ENCODE data around the gene ASS1. TPM values are rescaled to one million over a fixed set of nuclear protein-coding genes. Genes with fewer than 3 reads are reported as not detected.

ASS1 gene
- total and polyA plus RNA-seq, 2 of the 13 experiments (the other 11 are each of a cell fraction or from before 2014, with no cell fraction given): 77.6 to 122 TPM

DNA sequence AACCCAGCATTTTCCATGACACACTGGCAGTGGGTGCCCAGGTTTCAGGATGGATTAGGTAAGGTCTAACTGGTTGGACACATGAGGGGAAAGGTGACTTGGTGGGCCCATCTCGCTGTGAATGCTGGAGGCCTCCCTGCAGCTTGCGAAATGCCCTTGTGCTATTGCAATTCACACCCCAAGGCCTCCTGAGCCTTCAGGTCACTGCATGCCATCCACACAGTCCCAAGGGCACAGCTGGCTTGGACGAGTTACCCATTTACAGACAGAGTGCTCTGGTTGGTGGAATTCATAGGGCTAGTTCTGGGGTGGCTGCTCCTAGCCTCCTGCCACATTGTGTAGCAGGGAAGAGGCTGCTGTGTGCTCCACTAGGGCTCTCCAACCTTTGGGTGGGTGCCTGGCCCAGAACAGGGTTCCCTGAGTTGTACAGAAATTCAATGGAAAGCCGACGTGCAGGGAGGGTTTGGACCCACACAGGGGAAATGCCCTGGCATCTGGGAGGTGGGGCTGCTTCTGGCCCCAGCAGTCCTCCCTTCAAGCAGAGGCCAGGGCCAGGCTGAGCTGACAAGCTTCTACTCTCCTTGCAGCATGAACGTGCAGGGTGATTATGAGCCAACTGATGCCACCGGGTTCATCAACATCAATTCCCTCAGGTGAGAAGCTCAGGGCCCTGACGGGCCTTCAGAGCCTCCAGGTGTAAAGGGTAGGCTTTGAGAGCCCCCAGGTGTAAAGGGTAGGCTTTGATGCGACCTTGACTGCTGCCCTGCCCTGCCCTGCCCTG, 54.3 kb downstream of the ASS1 start (continued):
- TF ChIP-seq, protein P1, sequence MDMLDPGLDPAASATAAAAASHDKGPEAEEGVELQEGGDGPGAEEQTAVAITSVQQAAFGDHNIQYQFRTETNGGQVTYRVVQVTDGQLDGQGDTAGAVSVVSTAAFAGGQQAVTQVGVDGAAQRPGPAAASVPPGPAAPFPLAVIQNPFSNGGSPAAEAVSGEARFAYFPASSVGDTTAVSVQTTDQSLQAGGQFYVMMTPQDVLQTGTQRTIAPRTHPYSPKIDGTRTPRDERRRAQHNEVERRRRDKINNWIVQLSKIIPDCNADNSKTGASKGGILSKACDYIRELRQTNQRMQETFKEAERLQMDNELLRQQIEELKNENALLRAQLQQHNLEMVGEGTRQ (IDR thresholded peaks at IDR 0.05; ENCODE audit: low read depth, low read length): no peak
- TF ChIP-seq, protein P1 (CRISPR knock-in tag; IDR thresholded peaks at IDR 0.05; ENCODE audit: borderline replicate concordance): no peak; the same call in 1 of the 2 replicates
- peak; percentile 48 for TF ChIP-seq PHF8 (CRISPR knock-in tag; IDR thresholded peaks at IDR 0.05)
- TF ChIP-seq, protein P2, sequence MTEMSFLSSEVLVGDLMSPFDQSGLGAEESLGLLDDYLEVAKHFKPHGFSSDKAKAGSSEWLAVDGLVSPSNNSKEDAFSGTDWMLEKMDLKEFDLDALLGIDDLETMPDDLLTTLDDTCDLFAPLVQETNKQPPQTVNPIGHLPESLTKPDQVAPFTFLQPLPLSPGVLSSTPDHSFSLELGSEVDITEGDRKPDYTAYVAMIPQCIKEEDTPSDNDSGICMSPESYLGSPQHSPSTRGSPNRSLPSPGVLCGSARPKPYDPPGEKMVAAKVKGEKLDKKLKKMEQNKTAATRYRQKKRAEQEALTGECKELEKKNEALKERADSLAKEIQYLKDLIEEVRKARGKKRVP (CRISPR knock-in tag; IDR thresholded peaks at IDR 0.05): peak in 1 of 2 experiments; percentile 99; a peak in 3 of 4 replicates
- peak; percentile 92 for TF ChIP-seq MXD4 (CRISPR knock-in tag; IDR thresholded peaks at IDR 0.05)
- TF ChIP-seq, protein P3, sequence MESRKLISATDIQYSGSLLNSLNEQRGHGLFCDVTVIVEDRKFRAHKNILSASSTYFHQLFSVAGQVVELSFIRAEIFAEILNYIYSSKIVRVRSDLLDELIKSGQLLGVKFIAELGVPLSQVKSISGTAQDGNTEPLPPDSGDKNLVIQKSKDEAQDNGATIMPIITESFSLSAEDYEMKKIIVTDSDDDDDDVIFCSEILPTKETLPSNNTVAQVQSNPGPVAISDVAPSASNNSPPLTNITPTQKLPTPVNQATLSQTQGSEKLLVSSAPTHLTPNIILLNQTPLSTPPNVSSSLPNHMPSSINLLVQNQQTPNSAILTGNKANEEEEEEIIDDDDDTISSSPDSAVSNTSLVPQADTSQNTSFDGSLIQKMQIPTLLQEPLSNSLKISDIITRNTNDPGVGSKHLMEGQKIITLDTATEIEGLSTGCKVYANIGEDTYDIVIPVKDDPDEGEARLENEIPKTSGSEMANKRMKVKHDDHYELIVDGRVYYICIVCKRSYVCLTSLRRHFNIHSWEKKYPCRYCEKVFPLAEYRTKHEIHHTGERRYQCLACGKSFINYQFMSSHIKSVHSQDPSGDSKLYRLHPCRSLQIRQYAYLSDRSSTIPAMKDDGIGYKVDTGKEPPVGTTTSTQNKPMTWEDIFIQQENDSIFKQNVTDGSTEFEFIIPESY (CRISPR knock-in tag; IDR thresholded peaks at IDR 0.05): peak; percentile 3; the same call in 1 of the 2 replicates
- 0 out of 2 replicates have a peak, but pooled peaks have one; percentile 23 for TF ChIP-seq MEIS2 (CRISPR knock-in tag; IDR thresholded peaks at IDR 0.05)
- TF ChIP-seq ZNF138 (CRISPR knock-in tag; IDR thresholded peaks at IDR 0.05; ENCODE audit: low read depth): 0 out of 2 replicates have a peak, but pooled peaks have one; percentile 38
- TF ChIP-seq NR2F6 (IDR thresholded peaks at IDR 0.05): peak; percentile 81
- peak; percentile 91 for TF ChIP-seq NR2F6 (CRISPR knock-in tag; IDR thresholded peaks at IDR 0.05)
- TF ChIP-seq ZSCAN20 (CRISPR knock-in tag; IDR thresholded peaks at IDR 0.05; ENCODE audit: borderline replicate concordance): no peak; the same call in 1 of the 2 replicates
- TF ChIP-seq REL (CRISPR knock-in tag; conservative IDR thresholded peaks at IDR 0.05): no peak; the same call in 1 of the 2 replicates
- TF ChIP-seq DMAP1 (CRISPR knock-in tag; IDR thresholded peaks at IDR 0.05): peak; percentile 71
- TF ChIP-seq FOXP1 (IDR thresholded peaks at IDR 0.05): no peak
- TF ChIP-seq FOXP1 (CRISPR knock-in tag; IDR thresholded peaks at IDR 0.05): peak; percentile 63
- TF ChIP-seq JUND (CRISPR knock-in tag; IDR thresholded peaks at IDR 0.05): peak; percentile 60
- TF ChIP-seq SMAD9 (CRISPR knock-in tag; IDR thresholded peaks at IDR 0.05): no peak
- peak; percentile 72; the same call in 1 of the 2 replicates for TF ChIP-seq ZNF737 (CRISPR knock-in tag; IDR thresholded peaks at IDR 0.05; ENCODE audit: borderline replicate concordance)
- TF ChIP-seq RCOR2 (CRISPR knock-in tag; IDR thresholded peaks at IDR 0.05): peak; percentile 62
- 0 out of 2 replicates have a peak, but pooled peaks have one; percentile 22 for TF ChIP-seq ZNF572 (CRISPR knock-in tag; IDR thresholded peaks at IDR 0.05)
- TF ChIP-seq IKZF4 (CRISPR knock-in tag; IDR thresholded peaks at IDR 0.05; ENCODE audit: borderline replicate concordance, low read depth, not compliant biosample characterization): peak; percentile 88
- peak; percentile 26; the same call in 1 of the 2 replicates for TF ChIP-seq XBP1 (CRISPR knock-in tag; IDR thresholded peaks at IDR 0.05)
- TF ChIP-seq NFYB (CRISPR knock-in tag; IDR thresholded peaks at IDR 0.05): peak; percentile 70
- peak; percentile 61; the same call in 1 of the 2 replicates for TF ChIP-seq NFKB2 (CRISPR knock-in tag; IDR thresholded peaks at IDR 0.05; ENCODE audit: borderline replicate concordance)
- TF ChIP-seq, protein P4, sequence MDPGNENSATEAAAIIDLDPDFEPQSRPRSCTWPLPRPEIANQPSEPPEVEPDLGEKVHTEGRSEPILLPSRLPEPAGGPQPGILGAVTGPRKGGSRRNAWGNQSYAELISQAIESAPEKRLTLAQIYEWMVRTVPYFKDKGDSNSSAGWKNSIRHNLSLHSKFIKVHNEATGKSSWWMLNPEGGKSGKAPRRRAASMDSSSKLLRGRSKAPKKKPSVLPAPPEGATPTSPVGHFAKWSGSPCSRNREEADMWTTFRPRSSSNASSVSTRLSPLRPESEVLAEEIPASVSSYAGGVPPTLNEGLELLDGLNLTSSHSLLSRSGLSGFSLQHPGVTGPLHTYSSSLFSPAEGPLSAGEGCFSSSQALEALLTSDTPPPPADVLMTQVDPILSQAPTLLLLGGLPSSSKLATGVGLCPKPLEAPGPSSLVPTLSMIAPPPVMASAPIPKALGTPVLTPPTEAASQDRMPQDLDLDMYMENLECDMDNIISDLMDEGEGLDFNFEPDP (CRISPR knock-in tag; conservative IDR thresholded peaks at IDR 0.05): no peak

Data from HepG2 (cell line).